ENCODE measurements around the gene MED15. TPM values are rescaled to one million over a fixed set of nuclear protein-coding genes. Genes with fewer than 3 reads are reported as not detected.
"Not testable (repeated sequence)": the region's sequence is repeated elsewhere in the genome, so short reads cannot be mapped to it uniquely, and the experiment has no call there.

Gene MED15
- total RNA-seq, 1 experiment from 2014 or later: 59.3 TPM

GRCh38 chr22:20479612-20480196 is 27.7 kb upstream of the MED15 start:
- POLR2A ChIA-PET: no interaction called here
- H3K27me3 ChIP-seq (ENCODE audit: control insufficient read depth, insufficient read depth, low read length): no peaks in the 10 kb centered on the region
- in situ Hi-C loops (cut with HindIII; ENCODE audit: low pct_unique_long_range_greater_than_20kb, low sequenced_read_pairs): no loop called here
- H3K36me3 ChIP-seq (ENCODE audit: control insufficient read depth, insufficient read depth, low read length): no peaks in the 10 kb centered on the region
- no TSS peak for BruUV-seq (replicated peaks)
- H3K4me1 ChIP-seq (ENCODE audit: control insufficient read depth, insufficient read depth, low read length): no peaks in the 10 kb centered on the region
- intact Hi-C loops (cut with micrococcal nuclease; ENCODE audit: unreplicated experiment): no loop called here
- CTCF ChIA-PET: no interaction called here
- no peak for ATAC-seq
- TF ChIP-seq TCF7L2 (IDR thresholded peaks at IDR 0.05; ENCODE audit: low read depth, low read length) (no peak), POLR2AphosphoS5 (IDR thresholded peaks at IDR 0.05; ENCODE audit: low read depth, low read length) (no peak)
- no peaks in the 10 kb centered on the region for H3K9me3 ChIP-seq (ENCODE audit: control insufficient read depth, insufficient read depth, low read depth, low read length)
- DNase-seq (ENCODE audit: low read depth, low spot score): no peak
- H3K27ac ChIP-seq (ENCODE audit: low read length): no peak overlapping the region
- no peak overlapping the region for H3K4me3 ChIP-seq (ENCODE audit: low read depth in 2 of 2, low read length in 2 of 2)

- POLR2A ChIA-PET; CTCF ChIA-PET; H3K9me3 ChIP-seq (ENCODE audit: control insufficient read depth, insufficient read depth, low read depth, low read length); H3K4me3 ChIP-seq (ENCODE audit: low read depth in 2 of 2, low read length in 2 of 2); H3K27ac ChIP-seq (ENCODE audit: low read length); H3K36me3 ChIP-seq (ENCODE audit: control insufficient read depth, insufficient read depth, low read length); intact Hi-C loops (cut with micrococcal nuclease; ENCODE audit: unreplicated experiment); BruUV-seq (replicated peaks); H3K27me3 ChIP-seq (ENCODE audit: control insufficient read depth, insufficient read depth, low read length); in situ Hi-C loops (cut with HindIII; ENCODE audit: low pct_unique_long_range_greater_than_20kb, low sequenced_read_pairs); DNase-seq (ENCODE audit: low read depth, low spot score); ATAC-seq; H3K4me1 ChIP-seq (ENCODE audit: control insufficient read depth, insufficient read depth, low read length): not testable (repeated sequence)
These were observed 24.3 kb upstream of the MED15 start for GRCh38 chr22:20483143-20483506.

GRCh38 chr22:20483771-20484170 is 23.6 kb upstream of the MED15 start:
- CTCF ChIA-PET: no interaction called here

More at GRCh38 chr22:20483771-20484170, 23.6 kb upstream of the MED15 start:
- H3K27me3 ChIP-seq (ENCODE audit: control insufficient read depth, insufficient read depth, low read length): no peaks in the 10 kb centered on the region
- no peak overlapping the region for H3K27ac ChIP-seq (ENCODE audit: low read length)
- ATAC-seq: no peak
- TF ChIP-seq REST (IDR thresholded peaks at IDR 0.05; ENCODE audit: insufficient read depth in 1 of 2, low read depth in 2 of 2, low read length in 1 of 2): no peak
- TF ChIP-seq POLR2AphosphoS5 (IDR thresholded peaks at IDR 0.05; ENCODE audit: low read depth, low read length): no peak
- TF ChIP-seq TCF7L2 (IDR thresholded peaks at IDR 0.05; ENCODE audit: low read depth, low read length): no peak
- TF ChIP-seq SIN3A (IDR thresholded peaks at IDR 0.05; ENCODE audit: borderline replicate concordance, insufficient read depth, low read depth, low read length): no peak
- TF ChIP-seq CTCF (IDR thresholded peaks at IDR 0.05): no peak
- H3K9me3 ChIP-seq (ENCODE audit: control insufficient read depth, insufficient read depth, low read depth, low read length): no peaks in the 10 kb centered on the region
- POLR2A ChIA-PET: no interaction called here
- H3K36me3 ChIP-seq (ENCODE audit: control insufficient read depth, insufficient read depth, low read length): no peaks in the 10 kb centered on the region
- no peaks in the 10 kb centered on the region for H3K4me1 ChIP-seq (ENCODE audit: control insufficient read depth, insufficient read depth, low read length)
- in situ Hi-C loops (cut with HindIII; ENCODE audit: low pct_unique_long_range_greater_than_20kb, low sequenced_read_pairs) (no loop called here), intact Hi-C loops (cut with micrococcal nuclease; ENCODE audit: unreplicated experiment) (no loop called here)
- H3K4me3 ChIP-seq (ENCODE audit: low read depth in 2 of 2, low read length in 2 of 2): no peak overlapping the region
- BruUV-seq (replicated peaks): no TSS peak
- DNase-seq (ENCODE audit: low read depth, low spot score): no peak
